Effector memory CD8-positive, alpha-beta T cell (primary cell): Measurements from ENCODE around the gene ZNF530.
A peak's percentile ranks its signal among the peaks of the same experiment; 100 is the strongest.

ENCODE experiments used
- ATAC-seq: fragments of 150-1000 bp; cut with Tn5 transposase; replicated peaks from 2 replicates; pipeline ENCODE4 v1.10.0; 2021; ENCODE audit warnings: mild to moderate bottlenecking, moderate library complexity
- DNase-seq, 3 experiments: peaks; one replicate each; pipeline ENCODE4 v3.0.0; 2021
- H3K27ac Mint-ChIP-seq, 2 donors: one replicate each; pipeline ENCODE4 v1.8.0; 2022; ENCODE audit warnings: mild to moderate bottlenecking in 2 of 2, mixed read lengths in 2 of 2, moderate library complexity in 2 of 2
- H3K27me3 Mint-ChIP-seq, 2 donors: one replicate each; pipeline ENCODE4 v1.8.0; 2022; ENCODE audit warnings: mixed read lengths in 2 of 2
- H3K36me3 Mint-ChIP-seq: one replicate; pipeline ENCODE4 v1.8.0; 2022; ENCODE audit warnings: mild to moderate bottlenecking, moderate library complexity, mixed read lengths; ENCODE audit not compliant: insufficient read depth
- H3K4me1 Mint-ChIP-seq, 2 donors: one replicate each; pipeline ENCODE4 v1.8.0; 2022; ENCODE audit warnings: low read depth in 2 of 2, mixed read lengths in 2 of 2
- H3K4me3 Mint-ChIP-seq, 2 donors: one replicate each; pipeline ENCODE4 v1.8.0; 2022; ENCODE audit warnings: mild to moderate bottlenecking in 2 of 2, mixed read lengths in 2 of 2, moderate library complexity in 2 of 2
- H3K9me3 Mint-ChIP-seq, 2 donors: one replicate each; pipeline ENCODE4 v1.8.0; 2022; ENCODE audit warnings: mixed read lengths in 2 of 2

The ZNF530 gene

DNA sequence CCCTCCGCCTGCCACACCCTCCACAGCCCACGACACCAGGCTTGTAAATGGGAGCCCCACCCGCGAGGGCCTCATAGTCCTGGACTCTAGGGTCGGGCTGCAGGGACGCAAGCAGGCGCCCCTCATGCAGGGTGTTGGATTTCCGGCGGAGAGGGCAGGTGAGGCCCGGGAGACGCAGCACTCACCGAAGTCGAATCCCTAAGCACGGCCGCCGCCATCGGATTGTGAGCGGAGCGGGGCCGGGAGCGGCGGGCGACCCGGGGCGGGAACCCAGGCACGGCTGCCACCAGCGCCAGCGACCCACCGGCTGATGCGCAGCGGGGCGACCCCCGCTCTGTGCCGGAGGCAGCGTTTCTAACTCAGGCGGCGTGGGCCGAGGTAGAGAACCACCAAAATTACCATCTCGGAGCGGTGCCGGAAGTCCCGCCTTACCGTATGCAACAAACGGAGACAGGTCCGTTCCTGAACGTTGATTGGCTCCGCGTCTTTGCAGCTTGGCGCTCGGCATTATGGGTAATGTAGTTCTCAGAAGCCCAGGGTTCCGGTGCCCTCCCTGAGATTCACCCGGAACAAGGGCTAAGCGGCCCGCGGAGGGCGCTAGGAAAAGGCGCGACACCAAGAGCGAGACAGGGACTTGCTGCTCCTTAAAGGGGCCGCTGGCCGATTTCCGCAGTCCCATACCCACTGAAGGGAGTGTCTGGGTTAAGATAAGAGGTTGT, 21.0 kb upstream of the ZNF530 start, which contains the start of gene ZNF416:
TSS of gene ZNF416 (minus strand) at position 425 of the 719 bp plus-strand sequence. CDS start at position 218, 207 bp downstream.
- Mint-ChIP-seq H3K4me1 (peaks cover 20 to 25% of the 10 kb centered on the region in 2 donors), H3K36me3 (peaks cover 24% of the 10 kb centered on the region), H3K4me3 (peak within 1 kb of the TSS; percentile 77 to 81), H3K9me3 (peaks cover 30 to 36% of the 10 kb centered on the region in 2 donors), H3K27ac (peak within 1 kb of the TSS; percentile 57 to 91), H3K27me3 (no peaks in the 10 kb centered on the region)
- peak; percentile 94 to 95 (median 95) for DNase-seq
- peak; percentile 97 for ATAC-seq

DNA sequence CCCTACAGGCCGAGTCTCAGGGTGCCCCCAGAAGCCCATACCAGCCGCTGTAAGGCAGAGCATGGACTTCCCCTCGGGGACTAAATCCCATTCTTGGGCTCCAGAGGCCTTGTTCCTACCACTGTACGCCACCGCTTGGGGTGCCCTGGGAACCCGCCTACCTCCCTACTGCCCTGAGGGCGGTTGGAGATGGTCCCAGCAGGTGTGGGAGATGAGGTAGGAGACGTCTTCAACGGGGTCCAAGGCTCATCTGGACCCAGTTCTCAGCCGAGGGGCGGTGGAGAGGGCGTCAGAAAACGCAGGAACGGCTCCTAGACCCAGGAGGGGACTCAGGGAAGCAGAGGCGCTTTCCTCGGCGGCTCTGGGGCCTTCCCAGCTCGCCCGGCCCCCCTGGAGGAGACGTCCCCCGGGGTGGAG, 16.6 kb upstream of the ZNF530 start:
- no peak for DNase-seq
- H3K27me3 Mint-ChIP-seq, result no peaks in the 10 kb centered on the region

DNA sequence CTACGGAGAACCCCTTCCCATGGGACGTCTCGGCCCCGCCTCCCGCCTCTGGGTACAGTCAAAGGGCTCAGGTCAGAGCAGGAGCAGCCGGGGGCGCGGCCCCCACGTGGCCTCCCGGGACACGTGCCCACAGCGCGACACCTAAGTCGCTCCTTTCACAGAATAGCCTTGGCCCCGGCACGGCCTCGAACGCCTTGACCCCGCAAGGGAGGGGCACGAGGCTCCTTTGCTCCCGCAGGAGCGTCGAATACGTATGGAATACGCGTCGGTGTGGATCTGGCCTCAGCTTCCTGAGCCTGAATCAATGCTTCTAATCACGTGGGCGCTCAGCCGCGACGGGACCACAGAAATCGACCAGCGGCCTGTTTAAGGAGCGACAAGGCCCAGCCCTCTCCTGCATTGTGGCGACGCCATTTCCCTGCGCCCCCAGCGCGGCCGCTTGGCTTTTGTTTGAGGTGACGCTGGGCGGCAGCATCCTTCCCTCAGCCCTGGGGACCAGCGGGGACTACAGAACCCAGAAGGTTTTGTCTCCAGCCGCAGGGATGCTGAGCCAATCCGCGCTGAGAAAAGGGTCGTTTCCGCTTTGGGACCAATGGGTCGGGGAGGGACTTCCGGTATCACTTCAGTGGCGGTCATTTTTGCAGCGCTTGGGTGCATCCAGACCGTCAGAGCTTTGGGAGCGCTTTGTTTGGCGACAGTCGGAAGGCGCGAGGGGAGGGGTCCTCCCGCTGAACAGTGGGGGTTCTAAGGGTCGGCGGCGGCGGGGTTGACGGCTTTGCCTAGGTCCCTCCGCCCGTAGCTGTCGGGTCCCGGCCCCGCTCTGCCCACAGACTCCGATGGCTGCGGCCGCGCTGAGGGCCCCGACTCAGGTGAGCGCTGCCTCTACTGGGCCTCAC, 15.9 kb upstream of the ZNF530 start, which contains the start of gene ZIK1:
TSS of gene ZIK1 (plus strand) at position 625 of the 896 bp plus-strand sequence. CDS start at position 837, 212 bp downstream.
- Mint-ChIP-seq H3K27ac (peak within 1 kb of the TSS; percentile 76 to 79), H3K27me3 (no peaks in the 10 kb centered on the region), H3K4me3 (peak within 1 kb of the TSS; percentile 90 to 92), H3K9me3 (peaks cover 12 to 38% of the 10 kb centered on the region in 2 donors), H3K4me1 (peaks cover 10 to 11% of the 10 kb centered on the region in 2 donors), H3K36me3 (peaks cover 14% of the 10 kb centered on the region)
- DNase-seq (peak; percentile 67 to 74 (median 70)), ATAC-seq (peak; percentile 88)

More for the DNA sequence above, 16.6 kb upstream of the ZNF530 start:
- peaks cover 10 to 15% of the 10 kb centered on the region in 2 donors for H3K4me1 Mint-ChIP-seq
- H3K36me3 Mint-ChIP-seq, result peaks cover 14% of the 10 kb centered on the region
- ATAC-seq, result no peak
- H3K27ac Mint-ChIP-seq, result peak overlapping the region in 1 of 2 donors; percentile 79
- peak overlapping the region; percentile 90 to 92 for H3K4me3 Mint-ChIP-seq
- peaks cover 9 to 32% of the 10 kb centered on the region in 2 donors for H3K9me3 Mint-ChIP-seq

DNA sequence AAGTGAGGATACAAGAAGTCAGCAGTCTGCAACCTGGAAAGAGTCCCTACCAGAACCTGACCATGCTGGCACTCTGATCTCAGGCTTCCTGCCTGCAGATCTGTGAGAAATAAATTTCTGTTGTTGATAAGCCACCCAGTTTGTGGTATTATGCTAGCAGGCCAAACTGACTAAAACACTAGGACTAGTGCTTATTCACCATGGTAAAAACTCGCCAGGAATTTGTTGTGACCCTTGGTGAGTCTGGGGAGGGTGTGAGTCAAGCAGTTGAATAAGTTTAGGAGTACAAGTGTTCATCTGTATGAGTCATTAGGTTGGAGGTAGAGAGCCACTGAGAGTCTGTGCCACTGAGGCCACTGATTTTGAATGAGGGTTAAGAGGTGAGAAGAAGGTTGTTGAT, 12.2 kb upstream of the ZNF530 start:
- Mint-ChIP-seq H3K4me1 (peaks cover 6 to 8% of the 10 kb centered on the region in 2 donors), H3K9me3 (peaks cover 20 to 47% of the 10 kb centered on the region in 2 donors), H3K36me3 (peaks cover 14% of the 10 kb centered on the region), H3K27me3 (no peaks in the 10 kb centered on the region), H3K4me3 (no peak overlapping the region), H3K27ac (no peak overlapping the region)
- no peak for ATAC-seq
- no peak for DNase-seq

DNA sequence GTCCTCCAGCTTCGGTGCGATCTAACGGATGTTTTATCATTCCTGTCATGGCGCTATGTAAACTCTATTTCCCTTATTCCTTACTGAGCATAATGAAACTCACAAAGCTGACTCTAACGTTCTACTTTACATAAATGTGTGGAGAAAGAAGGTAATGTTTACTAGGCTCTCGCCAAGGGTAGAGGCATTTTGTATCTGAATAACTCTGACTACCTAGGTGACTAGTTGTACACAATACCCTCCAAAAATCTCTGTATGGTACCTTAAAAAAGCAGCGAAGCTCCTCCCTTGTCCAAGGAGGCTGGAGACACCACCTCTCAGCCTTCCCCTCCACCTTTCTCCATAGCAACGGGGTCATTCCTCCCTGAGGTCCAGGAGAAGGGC, 316 bp upstream of the ZNF530 start:
- H3K36me3 Mint-ChIP-seq, result peaks cover 3% of the 10 kb centered on the region
- H3K9me3 Mint-ChIP-seq, result peaks cover 22 to 37% of the 10 kb centered on the region in 2 donors
- DNase-seq, result no peak
- no peaks in the 10 kb centered on the region for H3K27me3 Mint-ChIP-seq
- H3K4me3 Mint-ChIP-seq, result peak overlapping the region; percentile 78 to 82
- H3K27ac Mint-ChIP-seq, result peak overlapping the region; percentile 59 to 83
- ATAC-seq, result no peak
- peaks cover 18 to 19% of the 10 kb centered on the region in 2 donors for H3K4me1 Mint-ChIP-seq

DNA sequence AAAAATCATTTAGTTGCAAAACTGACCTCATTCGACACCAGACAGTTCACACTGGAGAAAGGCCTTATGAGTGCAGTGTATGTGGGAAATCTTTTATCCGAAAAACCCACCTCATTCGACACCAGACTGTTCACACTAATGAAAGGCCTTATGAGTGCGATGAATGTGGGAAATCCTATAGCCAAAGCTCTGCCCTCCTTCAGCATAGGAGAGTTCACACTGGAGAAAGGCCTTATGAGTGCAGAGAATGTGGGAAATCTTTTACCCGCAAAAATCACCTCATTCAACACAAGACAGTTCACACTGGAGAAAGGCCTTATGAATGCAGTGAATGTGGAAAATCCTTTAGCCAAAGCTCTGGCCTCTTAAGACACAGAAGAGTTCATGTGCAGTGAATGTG, 7.2 kb downstream of the ZNF530 start:
- no peak overlapping the region for H3K4me3 Mint-ChIP-seq
- no peaks in the 10 kb centered on the region for H3K27me3 Mint-ChIP-seq
- peaks cover 20 to 33% of the 10 kb centered on the region in 2 donors for H3K9me3 Mint-ChIP-seq
- no peak overlapping the region for H3K27ac Mint-ChIP-seq
- no peaks in the 10 kb centered on the region for H3K36me3 Mint-ChIP-seq
- ATAC-seq (no peak), DNase-seq (no peak)
- no peaks in the 10 kb centered on the region for H3K4me1 Mint-ChIP-seq

DNA sequence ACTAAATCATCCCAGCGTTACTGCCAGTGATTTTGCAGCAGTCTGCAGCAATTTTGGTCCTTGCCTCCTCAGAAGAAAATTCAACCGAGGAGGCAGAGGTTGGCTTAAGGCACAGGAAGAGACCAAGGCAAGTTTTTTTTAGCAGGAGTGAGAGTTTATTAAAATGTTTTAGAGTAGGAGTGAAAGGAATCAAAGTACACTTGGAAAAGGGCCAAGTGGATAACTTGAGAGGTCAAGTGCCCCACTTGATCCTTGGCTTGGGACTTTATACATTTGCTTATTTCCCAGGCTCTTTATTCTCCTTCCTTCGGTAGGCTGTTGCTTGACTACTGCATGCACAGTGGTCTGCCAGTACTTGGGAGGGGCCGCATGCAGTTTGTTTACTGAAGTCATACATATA, 11.4 kb downstream of the ZNF530 start:
- H3K4me3 Mint-ChIP-seq, result no peak overlapping the region
- H3K9me3 Mint-ChIP-seq, result peaks cover 12 to 26% of the 10 kb centered on the region in 2 donors
- H3K4me1 Mint-ChIP-seq, result peaks cover 15 to 18% of the 10 kb centered on the region in 2 donors
- H3K27ac Mint-ChIP-seq, result no peak overlapping the region
- ATAC-seq, result no peak
- peaks cover 19% of the 10 kb centered on the region for H3K36me3 Mint-ChIP-seq
- no peak for DNase-seq
- no peaks in the 10 kb centered on the region for H3K27me3 Mint-ChIP-seq

DNA sequence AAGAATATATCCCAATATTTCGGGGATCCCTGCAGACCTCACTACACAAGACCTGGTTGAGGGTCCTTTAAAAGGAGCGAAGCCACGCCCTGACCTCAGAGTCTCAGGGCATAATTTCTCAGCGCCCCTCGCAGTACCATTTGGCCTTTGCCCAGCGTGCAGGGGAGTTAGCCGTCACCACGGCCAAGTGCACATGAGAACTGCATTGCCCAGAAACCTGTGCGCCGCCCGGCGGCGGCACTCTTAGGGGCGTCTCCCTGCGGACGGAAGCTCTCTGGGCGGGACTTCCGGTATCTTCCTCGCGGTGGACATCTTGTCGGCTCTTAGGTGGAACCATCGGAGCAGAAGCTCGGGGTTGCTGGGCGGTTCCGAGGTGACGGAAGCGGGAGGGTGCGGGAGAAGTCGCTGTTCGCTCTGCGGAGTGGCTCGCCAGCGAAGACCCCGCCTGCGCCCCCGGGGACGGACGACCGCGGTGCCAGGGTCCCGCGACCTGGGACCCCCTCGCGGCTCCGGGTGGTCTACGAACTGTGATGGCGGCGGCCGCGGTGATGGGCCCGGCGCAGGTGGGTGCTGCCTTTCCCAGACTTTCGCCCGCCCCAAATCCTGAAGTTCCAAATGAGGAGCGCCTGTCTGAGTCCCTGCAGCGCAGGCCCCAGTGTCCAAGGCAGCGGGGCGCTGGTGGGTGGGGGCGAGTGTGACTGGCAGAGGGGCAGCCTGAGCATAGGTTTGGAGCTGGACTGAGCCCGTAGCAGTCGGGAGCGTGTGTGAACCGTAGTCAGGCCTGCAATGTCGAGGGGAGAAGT, 14.5 kb downstream of the ZNF530 start, which contains the start of gene ZNF134:
TSS of gene ZNF134 (plus strand) at position 302 of the 803 bp plus-strand sequence. CDS start 5,227 bp downstream, outside the sequence.
- DNase-seq (peak; percentile 82 to 83 (median 83)), ATAC-seq (peak; percentile 100)
- peak within 1 kb of the TSS; percentile 89 to 93 for H3K4me3 Mint-ChIP-seq
- H3K27ac Mint-ChIP-seq, result peak within 1 kb of the TSS; percentile 53 to 89
- H3K9me3 Mint-ChIP-seq, result peaks cover 30 to 50% of the 10 kb centered on the region in 2 donors
- peaks cover 21 to 31% of the 10 kb centered on the region in 2 donors for H3K4me1 Mint-ChIP-seq
- H3K27me3 Mint-ChIP-seq, result no peaks in the 10 kb centered on the region
- H3K36me3 Mint-ChIP-seq, result peaks cover 31% of the 10 kb centered on the region

DNA sequence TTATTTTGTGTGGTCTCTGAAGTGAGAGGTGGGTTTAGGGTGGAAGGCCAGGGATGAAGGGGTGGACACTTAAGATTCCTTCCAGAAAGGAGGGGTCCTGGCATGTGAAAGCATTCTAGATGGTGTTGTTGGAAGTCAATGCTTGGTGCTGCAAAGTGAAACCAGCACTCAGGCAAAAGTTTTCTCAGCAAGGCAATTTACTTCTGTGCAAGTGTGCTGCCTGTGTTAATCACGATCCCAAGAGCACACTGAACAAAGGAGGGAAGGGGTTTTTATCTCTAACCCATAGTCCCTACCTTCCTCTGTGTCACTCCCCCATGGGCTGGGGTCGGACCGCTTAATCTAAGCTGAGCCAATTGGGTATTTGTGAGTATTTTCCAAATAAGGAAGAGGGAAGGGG, 15.7 kb downstream of the ZNF530 start:
- H3K9me3 Mint-ChIP-seq, result peaks cover 35 to 62% of the 10 kb centered on the region in 2 donors

DNA sequence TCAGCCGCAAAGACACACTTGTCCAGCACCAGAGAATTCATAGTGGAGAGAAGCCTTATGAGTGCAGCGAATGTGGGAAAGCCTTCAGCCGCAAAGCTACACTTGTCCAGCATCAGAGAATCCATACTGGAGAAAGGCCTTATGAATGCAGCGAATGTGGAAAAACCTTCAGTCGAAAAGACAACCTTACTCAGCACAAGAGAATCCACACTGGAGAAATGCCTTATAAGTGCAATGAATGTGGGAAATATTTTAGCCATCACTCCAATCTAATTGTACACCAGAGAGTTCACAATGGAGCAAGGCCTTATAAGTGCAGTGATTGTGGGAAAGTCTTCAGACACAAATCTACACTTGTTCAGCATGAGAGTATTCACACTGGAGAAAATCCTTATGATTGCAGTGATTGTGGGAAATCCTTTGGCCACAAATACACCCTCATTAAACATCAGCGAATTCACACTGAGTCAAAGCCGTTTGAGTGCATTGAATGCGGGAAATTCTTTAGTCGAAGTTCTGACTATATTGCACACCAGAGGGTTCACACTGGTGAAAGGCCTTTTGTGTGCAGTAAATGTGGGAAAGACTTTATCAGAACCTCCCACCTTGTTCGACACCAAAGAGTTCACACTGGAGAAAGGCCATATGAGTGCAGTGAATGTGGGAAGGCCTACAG, 21.1 kb downstream of the ZNF530 start:
- Mint-ChIP-seq H3K4me3 (no peak overlapping the region), H3K27ac (no peak overlapping the region)

More for the DNA sequence above, 15.7 kb downstream of the ZNF530 start:
- no peaks in the 10 kb centered on the region for H3K27me3 Mint-ChIP-seq
- H3K36me3 Mint-ChIP-seq, result peaks cover 43% of the 10 kb centered on the region
- H3K27ac Mint-ChIP-seq, result peak overlapping the region; percentile 53 to 89
- H3K4me3 Mint-ChIP-seq, result peak overlapping the region; percentile 89 to 93
- DNase-seq (no peak), ATAC-seq (no peak)
- peaks cover 21 to 31% of the 10 kb centered on the region in 2 donors for H3K4me1 Mint-ChIP-seq

DNA sequence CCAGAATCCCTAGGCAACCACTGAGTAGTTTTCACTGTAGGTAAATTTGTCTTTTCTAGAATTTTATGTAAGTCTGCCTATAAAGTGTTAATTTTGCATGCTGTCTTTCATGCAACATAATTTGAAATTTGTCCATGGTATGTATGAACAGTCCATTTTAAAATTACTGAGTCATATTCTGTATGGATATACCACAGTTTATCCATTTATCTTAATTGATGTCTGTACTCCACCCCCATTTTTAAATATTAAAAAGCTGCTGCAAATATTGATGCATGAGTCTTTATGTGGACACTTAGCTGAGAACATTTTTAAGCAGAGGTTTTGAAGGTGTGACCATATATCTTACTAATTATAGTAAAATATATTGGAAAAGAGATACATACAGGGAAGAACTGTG, 23.4 kb downstream of the ZNF530 start:
- DNase-seq (no peak), ATAC-seq (no peak)
- H3K27me3 Mint-ChIP-seq, result no peaks in the 10 kb centered on the region
- H3K9me3 Mint-ChIP-seq, result peaks cover 12 to 24% of the 10 kb centered on the region in 2 donors
- peaks cover 29% of the 10 kb centered on the region for H3K36me3 Mint-ChIP-seq
- no peak overlapping the region for H3K27ac Mint-ChIP-seq
- H3K4me3 Mint-ChIP-seq, result no peak overlapping the region
- no peaks in the 10 kb centered on the region for H3K4me1 Mint-ChIP-seq

More for the DNA sequence above, 21.1 kb downstream of the ZNF530 start:
- Mint-ChIP-seq H3K4me1 (peaks cover 6 to 15% of the 10 kb centered on the region in 2 donors), H3K27me3 (no peaks in the 10 kb centered on the region), H3K36me3 (peaks cover 39% of the 10 kb centered on the region), H3K9me3 (peaks cover 24 to 40% of the 10 kb centered on the region in 2 donors)
- ATAC-seq (no peak), DNase-seq (no peak)
